AG10803 (cell line): ENCODE results near the gene ARL5B.

Experiments used
- DNase-seq: peaks from one replicate; pipeline ENCODE4 v3.0.0; 2010; ENCODE audit warnings: low read depth
- H3K4me3 ChIP-seq: 2 replicates; pipeline ENCODE4 v1.5.1; 2011; ENCODE audit warnings: mild to moderate bottlenecking, low read length, control low read depth
- CTCF ChIP-seq: conservative IDR thresholded peaks from 2 replicates; pipeline ENCODE4 v1.5.1; 2011; ENCODE audit warnings: mild to moderate bottlenecking, low read length, control low read depth, inconsistent platforms

Gene ARL5B

GRCh38 chr10:18680754-18681153 is 21.5 kb downstream of the ARL5B start:
- TF ChIP-seq CTCF = no peak
- no peak for DNase-seq
- H3K4me3 ChIP-seq = no peak overlapping the region

GRCh38 chr10:18681366-18681765 is 22.1 kb downstream of the ARL5B start:
- DNase-seq = peak; percentile 83
- no peak overlapping the region for H3K4me3 ChIP-seq
- no peak for TF ChIP-seq CTCF

GRCh38 chr10:18681971-18682411 is 22.8 kb downstream of the ARL5B start:
- DNase-seq = peak; percentile 68
- no peak overlapping the region for H3K4me3 ChIP-seq
- TF ChIP-seq CTCF = no peak

- H3K4me3 ChIP-seq = no peak overlapping the region
- DNase-seq = peak; percentile 69
- no peak for TF ChIP-seq CTCF
These were observed 24.2 kb downstream of the ARL5B start for GRCh38 chr10:18683427-18683826.

- TF ChIP-seq CTCF = no peak
- H3K4me3 ChIP-seq = no peak overlapping the region
- no peak for DNase-seq
These were observed 25.2 kb downstream of the ARL5B start for GRCh38 chr10:18684416-18684815.

- no peak overlapping the region for H3K4me3 ChIP-seq
- no peak for DNase-seq
- no peak for TF ChIP-seq CTCF
These were observed 25.7 kb downstream of the ARL5B start for GRCh38 chr10:18684953-18685352.

- DNase-seq = no peak
- no peak overlapping the region for H3K4me3 ChIP-seq
- no peak for TF ChIP-seq CTCF
These were observed 26.3 kb downstream of the ARL5B start for GRCh38 chr10:18685555-18685954.
